GM23338 (cell line): ENCODE results near the gene ANXA2R. TPM values are rescaled to one million over a fixed set of nuclear protein-coding genes. Genes with fewer than 3 reads are reported as not detected.
"Not testable (repeated sequence)": the region's sequence is repeated elsewhere in the genome, so short reads cannot be mapped to it uniquely, and the experiment has no call there.

ENCODE experiments used
- ATAC-seq: fragments of 200-7000 bp; cut with Tn5 transposase; 3 replicates; pipeline ENCODE4 v1.9.1; 2020
- DNase-seq: peaks from one replicate; pipeline ENCODE4 v3.0.0-alpha.2; 2015; ENCODE audit warnings: low spot score
- H2AFZ ChIP-seq: fragments of 200-600 bp; sonication (generic); 2 replicates; pipeline ENCODE4 v1.8.0; 2016; ENCODE audit warnings: antibody characterized with exemption, mild to moderate bottlenecking, moderate library complexity
- H3F3A ChIP-seq: fragments of 200-600 bp; sonication (generic); replicated peaks from 2 replicates; pipeline ENCODE4 v1.8.0; 2017; ENCODE audit warnings: antibody characterized with exemption, mixed run types, low read depth
- H3K27ac ChIP-seq: fragments of 200-600 bp; sonication (generic); 2 replicates; pipeline ENCODE4 v1.6.1; 2016; ENCODE audit warnings: low read depth
- H3K27me3 ChIP-seq: fragments of 200-600 bp; sonication (generic); 2 replicates; pipeline ENCODE4 v1.8.0; 2016; ENCODE audit warnings: mild to moderate bottlenecking, mixed run types, moderate library complexity; ENCODE audit not compliant: insufficient read depth
- H3K36me3 ChIP-seq: fragments of 200-600 bp; sonication (generic); 2 replicates; pipeline ENCODE4 v1.8.0; 2016; ENCODE audit warnings: mild to moderate bottlenecking; ENCODE audit not compliant: insufficient read depth
- H3K4me1 ChIP-seq: fragments of 200-600 bp; sonication (generic); 2 replicates; pipeline ENCODE4 v1.8.0; 2016; ENCODE audit warnings: mild to moderate bottlenecking, moderate library complexity; ENCODE audit not compliant: insufficient read depth
- H3K4me2 ChIP-seq: fragments of 200-600 bp; sonication (generic); 2 replicates; pipeline ENCODE4 v1.7.1; 2017; ENCODE audit warnings: mixed run types
- H3K4me3 ChIP-seq: fragments of 200-600 bp; sonication (generic); 2 replicates; pipeline ENCODE4 v1.6.1; 2016; ENCODE audit warnings: mixed run types
- H3K79me2 ChIP-seq: fragments of 200-600 bp; sonication (generic); replicated peaks from 2 replicates; pipeline ENCODE4 v1.8.0; 2017; ENCODE audit warnings: mild to moderate bottlenecking; ENCODE audit not compliant: insufficient read depth
- H3K9me2 ChIP-seq: fragments of 200-600 bp; sonication (generic); 2 replicates; pipeline ENCODE4 v1.8.0; 2017; ENCODE audit not compliant: insufficient read depth
- H4K20me1 ChIP-seq: fragments of 200-600 bp; sonication (generic); replicated peaks from 2 replicates; pipeline ENCODE4 v1.8.0; 2017; ENCODE audit warnings: mild to moderate bottlenecking; ENCODE audit not compliant: insufficient read depth
- H3K27ac Mint-ChIP-seq: 2 replicates; pipeline ENCODE4 v1.8.0; 2020; ENCODE audit warnings: inconsistent platforms, mild to moderate bottlenecking, moderate library complexity, mixed read lengths
- H3K27me3 Mint-ChIP-seq: 3 replicates; pipeline ENCODE4 v1.8.0; 2022; ENCODE audit warnings: low read depth, mild to moderate bottlenecking, moderate library complexity, mixed read lengths, inconsistent platforms; ENCODE audit not compliant: insufficient read depth, poor library complexity
- H3K36me3 Mint-ChIP-seq: 3 replicates; pipeline ENCODE4 v1.8.0; 2021; ENCODE audit warnings: low read depth, mild to moderate bottlenecking, inconsistent platforms, moderate library complexity, mixed read lengths
- H3K4me1 Mint-ChIP-seq: 3 replicates; pipeline ENCODE4 v1.8.0; 2020; ENCODE audit warnings: mild to moderate bottlenecking, inconsistent platforms, mixed read lengths
- H3K4me3 Mint-ChIP-seq: 3 replicates; pipeline ENCODE4 v1.8.0; 2021; ENCODE audit warnings: moderate library complexity, mild to moderate bottlenecking, inconsistent platforms, mixed read lengths
- H3K9me3 Mint-ChIP-seq: 3 replicates; pipeline ENCODE4 v1.8.0; 2020; ENCODE audit warnings: moderate library complexity, mild to moderate bottlenecking, inconsistent platforms, mixed read lengths
- CREB1 ChIP-seq: fragments of 250-450 bp; sonication (Bioruptor Pico); IDR thresholded peaks from 2 replicates; pipeline ENCODE4 v1.5.0; 2020; ENCODE audit warnings: low read depth, mild to moderate bottlenecking, moderate library complexity
- EZH2phosphoT487 ChIP-seq: fragments of 200-600 bp; sonication (generic); IDR thresholded peaks from one replicate; pipeline ENCODE4 v1.8.1; 2018; ENCODE audit warnings: antibody characterized with exemption; ENCODE audit not compliant: unreplicated experiment
- JUNB ChIP-seq: IDR thresholded peaks from one replicate; pipeline ENCODE4 v1.6.1; 2016; ENCODE audit warnings: antibody characterized with exemption; ENCODE audit not compliant: unreplicated experiment
- NANOG ChIP-seq: IDR thresholded peaks from 2 replicates; pipeline ENCODE4 v1.6.1; 2016; ENCODE audit warnings: antibody characterized with exemption, borderline replicate concordance
- POLR2AphosphoS5 ChIP-seq: IDR thresholded peaks from 2 replicates; pipeline ENCODE4 v1.6.1; 2016; ENCODE audit warnings: antibody characterized with exemption, low read depth
- polyA plus RNA-seq: library from polyadenylated mRNA; unstranded; fragments of >200 nt; fragmentation: Nextera tagmentation; extraction: Ambion mirVana; gene quantifications from 2 replicates; pipeline ENCODE4 v1.2.1, GENCODE V29; 2016
- total RNA-seq: library from RNA; depleted of rRNA; stranded (reverse); fragments of >200 nt; shearing (Covaris generic); gene quantifications from 2 replicates; pipeline ENCODE4 v1.2.3, GENCODE V29; 2014
- TF ChIP-seq, protein P1 (sequence below): IDR thresholded peaks from one replicate; pipeline ENCODE4 v1.6.1; 2018; ENCODE audit warnings: antibody characterized with exemption; ENCODE audit not compliant: unreplicated experiment
- TF ChIP-seq, protein P2 (sequence below): fragments of 250-450 bp; sonication (Bioruptor Pico); IDR thresholded peaks from 2 replicates; pipeline ENCODE4 v1.5.0; 2020; ENCODE audit warnings: mild to moderate bottlenecking, moderate library complexity

Gene ANXA2R
- total and polyA plus RNA-seq, 2 experiments from 2014 or later, result 0.21 TPM; not detected in 1

DNA sequence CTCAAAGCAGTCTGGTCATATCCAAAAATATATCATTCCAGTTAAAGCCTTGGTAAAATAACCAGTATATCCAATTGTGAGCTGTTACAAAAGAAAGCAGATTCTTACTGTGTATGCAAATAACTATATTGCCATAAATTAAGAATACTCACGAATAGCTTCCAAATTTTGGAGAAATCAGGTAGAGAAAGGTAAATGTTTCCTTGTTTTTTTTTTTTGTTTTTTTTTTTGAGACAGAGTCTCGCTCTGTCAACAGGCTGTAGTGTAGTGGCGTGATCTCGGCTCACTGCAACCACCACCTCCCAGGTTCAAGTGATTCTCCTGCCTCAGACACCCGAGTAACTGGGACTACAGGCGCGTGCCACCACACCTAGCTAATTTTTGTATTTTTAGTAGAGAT is 44.3 kb upstream of the ANXA2R start:
- peak; percentile 12 for DNase-seq
- H3K27ac ChIP-seq, H3K79me2 ChIP-seq, ATAC-seq, H2AFZ ChIP-seq, H3K4me3 ChIP-seq, H3F3A ChIP-seq, H3K4me1 Mint-ChIP-seq, H3K4me1 ChIP-seq, H3K9me2 ChIP-seq, H3K27me3 ChIP-seq, H3K27me3 Mint-ChIP-seq, H3K27ac Mint-ChIP-seq, H4K20me1 ChIP-seq, H3K4me2 ChIP-seq, H3K4me3 Mint-ChIP-seq, H3K36me3 ChIP-seq: not testable (repeated sequence)
- H3K36me3 Mint-ChIP-seq, result peaks cover 20% of the 10 kb centered on the region; the same call in 2 of the 3 replicates
- peaks cover 38% of the 10 kb centered on the region; the same call in 2 of the 3 replicates for H3K9me3 Mint-ChIP-seq

- not testable (repeated sequence) for H3K79me2 ChIP-seq, H3K4me1 ChIP-seq, H3K27me3 Mint-ChIP-seq, H3K4me3 ChIP-seq, H4K20me1 ChIP-seq, H2AFZ ChIP-seq, H3K36me3 ChIP-seq, H3K9me2 ChIP-seq, ATAC-seq, H3K4me1 Mint-ChIP-seq, H3K27me3 ChIP-seq, H3F3A ChIP-seq, H3K27ac Mint-ChIP-seq, H3K4me3 Mint-ChIP-seq, H3K27ac ChIP-seq, H3K4me2 ChIP-seq, DNase-seq
- Mint-ChIP-seq H3K36me3 (peaks cover 19% of the 10 kb centered on the region; the same call in 2 of the 3 replicates), H3K9me3 (peaks cover 36% of the 10 kb centered on the region; the same call in 2 of the 3 replicates)
Observed at GRCh38 chr5:43081345-43081744, 41.2 kb upstream of the ANXA2R start.

DNA sequence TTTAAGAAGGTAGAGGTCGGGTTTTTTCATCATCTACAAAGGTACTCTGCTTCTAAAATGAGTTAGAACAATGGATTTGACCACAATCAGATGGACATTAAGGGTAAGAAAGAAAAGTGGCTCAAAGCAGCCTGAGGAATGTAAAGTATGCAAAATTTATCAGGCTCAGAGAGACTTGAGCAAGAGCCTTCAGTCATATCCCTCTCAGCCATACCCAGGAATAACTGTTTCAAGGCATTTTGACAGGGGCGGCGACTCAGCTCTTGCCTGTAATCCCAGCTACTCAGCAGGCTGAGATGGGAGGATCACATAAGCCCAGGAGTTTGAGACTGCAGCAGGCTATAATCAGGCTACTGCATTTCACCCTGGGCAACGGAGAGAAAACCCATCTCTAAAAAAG is 38.8 kb upstream of the ANXA2R start:
- Histone ChIP-seq H3K4me1 (0 out of 2 replicates have a peak, but pooled peaks cover 3% of the 10 kb centered on the region), H3K79me2 (no peaks in the 10 kb centered on the region), H3K27me3 (no peaks in the 10 kb centered on the region), H3K4me2 (no peak overlapping the region), H2AFZ (no peak overlapping the region), H3K36me3 (0 out of 2 replicates have a peak, but pooled peaks cover under 1% of the 10 kb centered on the region), H4K20me1 (no peaks in the 10 kb centered on the region), H3K4me3 (no peak overlapping the region), H3K27ac (no peak overlapping the region), H3F3A (no peaks in the 10 kb centered on the region), H3K9me2 (0 out of 2 replicates have a peak, but pooled peaks cover 4% of the 10 kb centered on the region)
- peak; percentile 9 for DNase-seq
- ATAC-seq, result no peak
- H3K4me3 Mint-ChIP-seq, result no peak overlapping the region
- peaks cover 8% of the 10 kb centered on the region; the same call in 2 of the 3 replicates for H3K36me3 Mint-ChIP-seq
- H3K9me3 Mint-ChIP-seq, result peaks cover 15% of the 10 kb centered on the region; the same call in 2 of the 3 replicates
- H3K27ac Mint-ChIP-seq, result no peak overlapping the region
- H3K27me3 Mint-ChIP-seq, result peaks cover 6% of the 10 kb centered on the region
- no peaks in the 10 kb centered on the region for H3K4me1 Mint-ChIP-seq
- TF ChIP-seq, protein P1, sequence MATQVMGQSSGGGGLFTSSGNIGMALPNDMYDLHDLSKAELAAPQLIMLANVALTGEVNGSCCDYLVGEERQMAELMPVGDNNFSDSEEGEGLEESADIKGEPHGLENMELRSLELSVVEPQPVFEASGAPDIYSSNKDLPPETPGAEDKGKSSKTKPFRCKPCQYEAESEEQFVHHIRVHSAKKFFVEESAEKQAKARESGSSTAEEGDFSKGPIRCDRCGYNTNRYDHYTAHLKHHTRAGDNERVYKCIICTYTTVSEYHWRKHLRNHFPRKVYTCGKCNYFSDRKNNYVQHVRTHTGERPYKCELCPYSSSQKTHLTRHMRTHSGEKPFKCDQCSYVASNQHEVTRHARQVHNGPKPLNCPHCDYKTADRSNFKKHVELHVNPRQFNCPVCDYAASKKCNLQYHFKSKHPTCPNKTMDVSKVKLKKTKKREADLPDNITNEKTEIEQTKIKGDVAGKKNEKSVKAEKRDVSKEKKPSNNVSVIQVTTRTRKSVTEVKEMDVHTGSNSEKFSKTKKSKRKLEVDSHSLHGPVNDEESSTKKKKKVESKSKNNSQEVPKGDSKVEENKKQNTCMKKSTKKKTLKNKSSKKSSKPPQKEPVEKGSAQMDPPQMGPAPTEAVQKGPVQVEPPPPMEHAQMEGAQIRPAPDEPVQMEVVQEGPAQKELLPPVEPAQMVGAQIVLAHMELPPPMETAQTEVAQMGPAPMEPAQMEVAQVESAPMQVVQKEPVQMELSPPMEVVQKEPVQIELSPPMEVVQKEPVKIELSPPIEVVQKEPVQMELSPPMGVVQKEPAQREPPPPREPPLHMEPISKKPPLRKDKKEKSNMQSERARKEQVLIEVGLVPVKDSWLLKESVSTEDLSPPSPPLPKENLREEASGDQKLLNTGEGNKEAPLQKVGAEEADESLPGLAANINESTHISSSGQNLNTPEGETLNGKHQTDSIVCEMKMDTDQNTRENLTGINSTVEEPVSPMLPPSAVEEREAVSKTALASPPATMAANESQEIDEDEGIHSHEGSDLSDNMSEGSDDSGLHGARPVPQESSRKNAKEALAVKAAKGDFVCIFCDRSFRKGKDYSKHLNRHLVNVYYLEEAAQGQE, result no peak
- TF ChIP-seq NANOG, result no peak
- TF ChIP-seq POLR2AphosphoS5, result no peak
- TF ChIP-seq, protein P2, sequence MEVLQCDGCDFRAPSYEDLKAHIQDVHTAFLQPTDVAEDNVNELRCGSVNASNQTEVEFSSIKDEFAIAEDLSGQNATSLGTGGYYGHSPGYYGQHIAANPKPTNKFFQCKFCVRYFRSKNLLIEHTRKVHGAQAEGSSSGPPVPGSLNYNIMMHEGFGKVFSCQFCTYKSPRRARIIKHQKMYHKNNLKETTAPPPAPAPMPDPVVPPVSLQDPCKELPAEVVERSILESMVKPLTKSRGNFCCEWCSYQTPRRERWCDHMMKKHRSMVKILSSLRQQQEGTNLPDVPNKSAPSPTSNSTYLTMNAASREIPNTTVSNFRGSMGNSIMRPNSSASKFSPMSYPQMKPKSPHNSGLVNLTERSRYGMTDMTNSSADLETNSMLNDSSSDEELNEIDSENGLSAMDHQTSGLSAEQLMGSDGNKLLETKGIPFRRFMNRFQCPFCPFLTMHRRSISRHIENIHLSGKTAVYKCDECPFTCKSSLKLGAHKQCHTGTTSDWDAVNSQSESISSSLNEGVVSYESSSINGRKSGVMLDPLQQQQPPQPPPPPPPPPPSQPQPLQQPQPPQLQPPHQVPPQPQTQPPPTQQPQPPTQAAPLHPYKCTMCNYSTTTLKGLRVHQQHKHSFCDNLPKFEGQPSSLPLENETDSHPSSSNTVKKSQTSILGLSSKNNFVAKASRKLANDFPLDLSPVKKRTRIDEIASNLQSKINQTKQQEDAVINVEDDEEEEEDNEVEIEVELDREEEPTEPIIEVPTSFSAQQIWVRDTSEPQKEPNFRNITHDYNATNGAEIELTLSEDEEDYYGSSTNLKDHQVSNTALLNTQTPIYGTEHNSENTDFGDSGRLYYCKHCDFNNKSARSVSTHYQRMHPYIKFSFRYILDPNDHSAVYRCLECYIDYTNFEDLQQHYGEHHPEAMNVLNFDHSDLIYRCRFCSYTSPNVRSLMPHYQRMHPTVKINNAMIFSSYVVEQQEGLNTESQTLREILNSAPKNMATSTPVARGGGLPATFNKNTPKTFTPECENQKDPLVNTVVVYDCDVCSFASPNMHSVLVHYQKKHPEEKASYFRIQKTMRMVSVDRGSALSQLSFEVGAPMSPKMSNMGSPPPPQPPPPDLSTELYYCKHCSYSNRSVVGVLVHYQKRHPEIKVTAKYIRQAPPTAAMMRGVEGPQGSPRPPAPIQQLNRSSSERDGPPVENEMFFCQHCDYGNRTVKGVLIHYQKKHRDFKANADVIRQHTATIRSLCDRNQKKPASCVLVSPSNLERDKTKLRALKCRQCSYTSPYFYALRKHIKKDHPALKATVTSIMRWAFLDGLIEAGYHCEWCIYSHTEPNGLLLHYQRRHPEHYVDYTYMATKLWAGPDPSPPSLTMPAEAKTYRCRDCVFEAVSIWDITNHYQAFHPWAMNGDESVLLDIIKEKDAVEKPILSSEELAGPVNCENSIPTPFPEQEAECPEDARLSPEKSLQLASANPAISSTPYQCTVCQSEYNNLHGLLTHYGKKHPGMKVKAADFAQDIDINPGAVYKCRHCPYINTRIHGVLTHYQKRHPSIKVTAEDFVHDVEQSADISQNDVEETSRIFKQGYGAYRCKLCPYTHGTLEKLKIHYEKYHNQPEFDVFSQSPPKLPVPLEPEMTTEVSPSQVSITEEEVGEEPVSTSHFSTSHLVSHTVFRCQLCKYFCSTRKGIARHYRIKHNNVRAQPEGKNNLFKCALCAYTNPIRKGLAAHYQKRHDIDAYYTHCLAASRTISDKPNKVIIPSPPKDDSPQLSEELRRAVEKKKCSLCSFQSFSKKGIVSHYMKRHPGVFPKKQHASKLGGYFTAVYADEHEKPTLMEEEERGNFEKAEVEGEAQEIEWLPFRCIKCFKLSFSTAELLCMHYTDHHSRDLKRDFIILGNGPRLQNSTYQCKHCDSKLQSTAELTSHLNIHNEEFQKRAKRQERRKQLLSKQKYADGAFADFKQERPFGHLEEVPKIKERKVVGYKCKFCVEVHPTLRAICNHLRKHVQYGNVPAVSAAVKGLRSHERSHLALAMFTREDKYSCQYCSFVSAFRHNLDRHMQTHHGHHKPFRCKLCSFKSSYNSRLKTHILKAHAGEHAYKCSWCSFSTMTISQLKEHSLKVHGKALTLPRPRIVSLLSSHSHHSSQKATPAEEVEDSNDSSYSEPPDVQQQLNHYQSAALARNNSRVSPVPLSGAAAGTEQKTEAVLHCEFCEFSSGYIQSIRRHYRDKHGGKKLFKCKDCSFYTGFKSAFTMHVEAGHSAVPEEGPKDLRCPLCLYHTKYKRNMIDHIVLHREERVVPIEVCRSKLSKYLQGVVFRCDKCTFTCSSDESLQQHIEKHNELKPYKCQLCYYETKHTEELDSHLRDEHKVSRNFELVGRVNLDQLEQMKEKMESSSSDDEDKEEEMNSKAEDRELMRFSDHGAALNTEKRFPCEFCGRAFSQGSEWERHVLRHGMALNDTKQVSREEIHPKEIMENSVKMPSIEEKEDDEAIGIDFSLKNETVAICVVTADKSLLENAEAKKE (CRISPR knock-in tag), result no peak
- no peak for TF ChIP-seq CREB1 (CRISPR knock-in tag)
- TF ChIP-seq JUNB, result no peak
- TF ChIP-seq EZH2phosphoT487, result no peak
